Right kidney (tissue), 1 donor: ENCODE data around the gene ZBTB44.
A peak's percentile ranks its signal among the peaks of the same experiment; 100 is the strongest.

ENCODE experiments used
- DNase-seq: peaks from one replicate; pipeline ENCODE4 v3.0.0-alpha.2; 2016

The ZBTB44 gene

DNA sequence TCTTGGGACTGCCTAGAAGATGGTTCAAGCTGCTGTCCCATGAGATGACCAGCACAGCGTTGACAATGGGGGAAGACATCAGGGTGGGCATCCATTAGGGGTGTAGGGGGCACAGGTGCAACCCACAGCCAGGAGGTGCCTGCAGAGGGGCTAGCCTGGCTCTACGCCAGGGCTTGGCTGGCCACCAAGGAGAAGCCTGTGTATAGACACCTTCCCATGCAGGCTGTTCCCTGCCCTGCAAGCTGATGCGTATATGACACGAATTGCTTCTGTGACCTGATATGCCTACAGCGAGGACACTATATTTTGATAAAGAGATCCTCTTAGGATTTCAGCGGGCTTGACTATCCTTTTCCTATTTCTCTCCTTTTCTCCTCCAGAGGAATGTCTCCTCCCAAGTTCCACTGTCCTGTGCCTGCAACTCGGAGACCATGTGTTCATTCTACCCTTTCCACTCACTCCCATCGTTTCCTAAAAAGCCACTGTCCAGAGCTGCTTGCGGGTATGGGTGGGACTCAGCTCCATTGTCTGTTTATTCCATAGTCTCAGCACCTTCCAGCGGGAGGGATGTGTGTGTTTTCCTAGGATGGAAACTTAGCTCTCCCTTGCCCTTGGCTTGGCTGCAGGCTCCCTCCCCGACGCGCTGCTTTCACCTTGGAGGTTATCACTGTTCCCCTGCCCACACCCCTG, 99.0 kb downstream of the ZBTB44 start:
- DNase-seq, result no peak

DNA sequence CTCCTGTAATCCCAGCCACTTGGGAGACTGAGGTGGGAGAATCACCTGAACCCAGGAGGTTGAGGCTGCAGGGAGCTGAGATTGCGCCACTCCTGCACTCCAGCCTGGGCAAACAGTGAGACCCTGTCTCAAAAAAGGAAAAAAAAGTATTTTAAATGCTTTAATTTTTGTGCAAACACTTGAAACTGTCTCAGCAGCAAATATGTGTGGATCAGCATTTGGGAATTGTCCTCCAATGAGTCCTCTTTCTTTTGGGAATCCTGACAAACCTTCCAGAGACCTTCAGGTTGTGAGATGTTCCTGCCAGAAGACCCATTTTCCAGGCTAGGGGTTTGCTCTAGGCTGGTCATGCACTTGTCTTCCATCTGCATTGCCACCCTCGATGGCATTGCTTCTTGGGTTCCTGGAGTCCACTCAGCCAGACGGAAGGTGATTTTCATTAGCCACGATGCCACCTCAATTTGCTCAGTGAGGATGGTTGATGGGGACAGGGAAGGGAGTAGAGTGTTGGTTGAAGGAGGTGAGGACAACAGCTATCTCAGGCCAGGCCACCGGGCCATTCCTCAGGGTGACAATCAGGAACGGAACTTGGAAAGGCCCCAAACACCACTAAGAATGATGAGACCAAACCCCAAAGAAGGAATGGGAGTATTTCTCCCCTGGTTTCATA, 99.7 kb downstream of the ZBTB44 start:
- DNase-seq, result no peak

DNA sequence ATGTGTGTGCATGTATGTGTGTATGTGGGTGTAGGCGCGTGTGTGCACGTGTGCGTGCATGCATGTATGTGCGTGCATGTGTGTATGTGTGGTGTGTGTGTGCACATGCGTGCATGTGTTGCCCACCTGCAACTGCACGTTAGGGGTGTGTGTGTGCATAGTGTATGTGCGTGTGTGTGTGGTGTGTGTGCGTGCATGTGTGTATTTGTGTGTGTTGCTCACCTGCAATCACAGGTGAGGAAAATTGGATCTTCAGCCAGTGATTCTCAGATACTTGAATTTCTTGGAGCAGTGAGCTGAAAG, 100.8 kb downstream of the ZBTB44 start:
- no peak for DNase-seq

DNA sequence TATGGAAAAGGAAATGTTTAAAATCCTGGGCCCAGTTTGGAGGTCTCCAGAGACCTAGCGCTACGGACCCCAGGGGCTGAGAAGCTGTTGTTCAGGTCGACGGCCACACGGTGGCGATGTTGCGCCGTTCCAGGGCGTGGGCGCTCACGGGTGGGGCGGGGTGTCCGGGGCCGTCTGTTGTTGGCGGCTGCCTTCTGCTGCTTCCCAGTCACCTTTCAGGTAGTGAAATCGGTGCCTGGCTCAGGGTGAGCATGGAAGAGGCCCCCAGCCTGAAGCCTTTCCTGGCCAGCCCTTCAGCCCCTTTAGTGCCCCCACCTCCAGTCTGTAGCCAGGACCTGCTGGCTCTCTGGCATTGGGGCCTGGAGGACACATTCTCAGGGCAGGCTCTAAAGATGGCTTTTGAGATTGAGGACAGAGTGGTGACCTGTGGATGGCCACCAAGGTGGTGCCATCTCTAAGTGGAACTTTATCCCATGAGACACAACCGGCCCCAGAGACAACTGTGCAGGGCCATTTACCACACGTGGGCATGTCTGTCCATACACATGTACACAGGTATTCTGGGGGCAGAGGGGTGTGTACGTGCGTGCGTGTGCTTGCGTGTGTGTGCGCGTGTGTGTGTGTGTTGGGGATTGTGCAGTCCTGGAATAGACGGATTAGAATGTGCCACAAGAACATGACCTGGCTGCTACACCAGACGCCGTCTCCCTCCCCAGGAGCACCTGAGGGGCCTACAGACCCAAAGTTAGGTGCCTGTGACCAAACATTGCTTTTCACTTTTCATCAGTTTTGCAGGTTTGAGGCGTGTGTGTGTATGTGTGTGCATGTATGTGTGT, 101.4 kb downstream of the ZBTB44 start:
- DNase-seq, result peak; percentile 68

DNA sequence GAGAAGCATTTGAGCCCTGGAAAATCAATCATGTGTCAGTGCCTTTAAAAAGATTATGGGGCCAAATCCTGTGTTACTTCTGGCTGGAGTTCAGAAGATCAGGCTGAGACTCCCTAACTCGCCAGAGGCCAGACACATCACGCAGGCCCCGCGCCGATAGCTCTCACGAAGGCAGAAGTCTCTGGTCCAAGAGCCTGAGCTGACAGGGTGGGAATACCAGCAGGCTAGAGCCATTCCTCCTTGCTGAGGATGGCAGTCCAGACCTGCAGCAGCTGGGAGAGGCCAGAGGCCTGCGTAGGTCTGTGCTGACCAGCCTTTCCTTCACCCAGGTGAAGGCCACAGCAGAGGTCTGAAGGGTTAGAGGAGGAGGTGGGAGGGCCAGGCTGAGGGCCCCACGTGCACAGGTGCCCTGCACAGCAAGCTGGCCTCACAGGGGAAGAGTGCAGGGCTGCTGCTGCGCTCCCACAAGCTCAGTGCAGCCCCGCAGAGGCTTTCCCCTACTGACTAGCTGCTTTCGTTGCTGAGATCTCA, 102.2 kb downstream of the ZBTB44 start:
- no peak for DNase-seq

DNA sequence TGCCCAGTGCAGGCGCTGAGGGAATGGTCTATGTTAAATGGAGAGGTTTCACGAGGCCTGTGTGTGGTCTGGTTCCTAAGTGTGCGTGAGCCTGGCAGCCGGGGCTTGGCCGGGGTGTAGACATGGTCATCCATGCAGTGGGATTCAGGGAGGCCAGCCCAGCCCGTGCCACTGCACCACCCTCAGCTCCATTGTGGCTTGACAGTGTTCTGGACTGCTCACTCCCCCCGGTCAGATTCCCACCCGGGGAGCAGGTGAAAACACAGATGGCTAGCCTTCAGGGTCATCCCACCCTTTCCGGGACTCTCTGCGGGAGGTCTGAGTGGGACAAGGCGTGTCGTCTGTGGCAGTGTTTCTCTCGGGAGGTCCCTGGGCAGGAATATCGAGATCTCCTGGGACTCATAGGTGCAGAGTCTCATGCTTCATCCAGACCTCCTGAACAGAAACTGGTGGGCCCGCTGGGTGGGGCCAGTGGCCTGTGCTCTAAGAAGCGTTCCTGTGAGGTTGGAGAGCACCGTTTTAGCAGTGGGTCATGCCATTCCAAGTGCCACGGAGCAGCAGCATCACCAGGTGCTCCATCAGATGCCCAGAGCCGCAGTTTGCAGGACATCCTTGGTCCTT, 102.8 kb downstream of the ZBTB44 start:
- DNase-seq, result no peak

DNA sequence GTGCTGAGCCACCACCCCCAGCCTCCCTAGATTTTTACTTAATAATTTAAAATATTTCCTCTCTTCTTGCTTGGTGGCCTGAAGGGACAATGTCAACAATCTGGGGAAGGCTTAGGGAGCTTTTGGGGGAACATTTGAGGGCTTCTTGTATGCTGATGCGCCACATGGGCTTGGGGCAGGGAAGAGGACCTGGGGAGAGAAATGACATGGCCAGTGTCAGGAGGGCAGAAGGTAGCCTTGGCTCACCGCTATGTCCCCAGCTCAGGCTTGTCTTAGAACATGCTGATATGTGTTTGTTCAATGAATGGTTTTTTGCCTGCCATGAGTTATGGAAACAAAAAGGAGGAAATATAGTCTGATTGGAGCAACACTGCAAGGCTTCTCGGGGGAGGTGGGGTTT, 103.6 kb downstream of the ZBTB44 start:
- DNase-seq, result no peak

DNA sequence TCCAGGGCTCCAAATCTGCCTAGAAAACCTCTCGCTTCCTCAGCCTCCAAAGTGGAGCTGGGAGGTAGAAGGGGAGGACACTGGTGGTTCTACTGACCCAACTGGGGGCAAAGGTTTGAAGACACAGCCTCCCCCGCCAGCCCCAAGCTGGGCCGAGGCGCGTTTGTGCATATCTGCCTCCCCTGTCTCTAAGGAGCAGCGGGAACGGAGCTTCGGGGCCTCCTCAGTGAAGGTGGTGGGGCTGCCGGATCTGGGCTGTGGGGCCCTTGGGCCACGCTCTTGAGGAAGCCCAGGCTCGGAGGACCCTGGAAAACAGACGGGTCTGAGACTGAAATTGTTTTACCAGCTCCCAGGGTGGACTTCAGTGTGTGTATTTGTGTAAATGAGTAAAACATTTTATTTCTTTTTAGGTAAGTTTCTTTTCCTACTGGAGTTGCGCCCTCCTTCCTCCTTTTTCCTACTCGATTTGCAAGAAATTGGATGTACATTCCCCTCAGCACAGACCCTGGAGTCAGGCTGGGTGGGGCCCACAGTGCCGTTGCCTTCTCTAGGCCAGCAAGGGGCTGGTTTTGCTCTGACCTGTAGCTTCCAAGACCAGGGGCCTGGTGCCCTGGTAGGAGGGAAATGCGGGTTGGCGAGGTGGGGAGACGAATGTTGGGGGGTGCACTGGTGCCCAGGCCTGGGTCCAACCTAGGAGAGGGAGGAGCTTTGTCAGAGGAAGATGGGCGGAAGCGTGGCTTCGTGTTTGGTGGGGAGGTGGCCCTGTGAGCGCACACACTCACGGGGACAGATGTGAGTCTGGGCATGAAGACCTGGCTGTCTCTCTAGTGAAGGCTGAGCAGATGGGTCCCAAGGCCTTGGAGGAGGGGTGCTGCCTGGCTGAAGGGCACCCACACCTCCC, 104.5 kb downstream of the ZBTB44 start:
- DNase-seq, result no peak

DNA sequence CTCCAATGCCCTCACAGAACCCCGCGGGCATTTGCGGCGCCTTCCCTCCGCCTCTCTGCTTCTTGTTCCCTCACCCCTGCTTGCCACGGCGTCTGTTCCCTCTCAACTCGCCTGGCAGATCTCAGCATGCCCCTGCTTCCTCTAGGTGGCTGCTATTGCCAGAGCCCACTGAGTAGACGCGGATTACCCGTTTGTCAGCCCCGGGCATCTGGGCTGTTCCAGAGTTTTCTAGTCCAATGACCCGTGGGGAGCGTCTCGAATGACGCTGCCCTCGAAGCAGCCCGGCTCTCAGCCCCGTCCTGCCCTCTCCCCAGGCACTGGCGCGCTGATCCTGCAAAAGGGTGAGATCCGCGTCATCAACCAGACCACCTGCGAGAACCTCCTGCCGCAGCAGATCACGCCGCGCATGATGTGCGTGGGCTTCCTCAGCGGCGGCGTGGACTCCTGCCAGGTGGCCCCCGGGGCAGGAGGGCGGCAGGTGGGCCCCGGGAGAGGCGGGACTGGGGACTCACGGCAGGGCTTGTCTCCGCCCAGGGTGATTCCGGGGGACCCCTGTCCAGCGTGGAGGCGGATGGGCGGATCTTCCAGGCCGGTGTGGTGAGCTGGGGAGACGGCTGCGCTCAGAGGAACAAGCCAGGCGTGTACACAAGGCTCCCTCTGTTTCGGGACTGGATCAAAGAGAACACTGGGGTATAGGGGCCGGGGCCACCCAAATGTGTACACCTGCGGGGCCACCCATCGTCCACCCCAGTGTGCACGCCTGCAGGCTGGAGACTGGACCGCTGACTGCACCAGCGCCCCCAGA, 105.4 kb downstream of the ZBTB44 start:
- DNase-seq, result peak; percentile 57

DNA sequence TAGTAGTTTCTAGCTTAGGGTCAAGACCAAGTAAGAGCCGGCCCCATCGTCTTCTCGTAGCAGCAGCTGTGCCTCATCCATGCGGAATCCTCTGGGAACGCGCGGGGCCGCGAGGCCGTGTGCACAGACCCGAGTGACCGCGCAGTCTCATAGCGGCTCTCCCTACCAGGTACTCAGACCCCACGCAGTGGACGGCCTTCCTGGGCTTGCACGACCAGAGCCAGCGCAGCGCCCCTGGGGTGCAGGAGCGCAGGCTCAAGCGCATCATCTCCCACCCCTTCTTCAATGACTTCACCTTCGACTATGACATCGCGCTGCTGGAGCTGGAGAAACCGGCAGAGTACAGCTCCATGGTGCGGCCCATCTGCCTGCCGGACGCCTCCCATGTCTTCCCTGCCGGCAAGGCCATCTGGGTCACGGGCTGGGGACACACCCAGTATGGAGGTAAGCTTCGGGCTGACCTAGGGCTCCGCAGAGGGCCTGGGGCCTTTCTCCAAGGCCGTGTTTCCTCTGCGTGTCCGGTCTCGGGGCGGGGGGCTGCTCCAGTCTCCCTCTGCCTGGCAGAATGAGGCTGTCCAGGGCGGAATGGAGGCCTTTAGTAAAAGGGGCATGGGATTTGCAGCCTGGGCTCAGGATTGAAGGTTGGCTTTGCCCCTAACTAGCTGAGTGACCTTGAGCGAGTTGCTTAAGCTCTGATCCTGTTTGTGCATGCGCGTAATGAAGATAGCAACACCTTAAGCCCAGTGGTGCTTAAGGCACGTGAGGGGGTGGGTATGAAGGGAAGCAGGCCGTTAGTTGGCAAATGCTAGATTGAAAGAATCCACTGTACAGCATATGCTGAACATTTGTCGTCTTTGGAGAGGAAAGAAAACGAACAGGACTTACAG, 106.2 kb downstream of the ZBTB44 start:
- DNase-seq, result no peak

DNA sequence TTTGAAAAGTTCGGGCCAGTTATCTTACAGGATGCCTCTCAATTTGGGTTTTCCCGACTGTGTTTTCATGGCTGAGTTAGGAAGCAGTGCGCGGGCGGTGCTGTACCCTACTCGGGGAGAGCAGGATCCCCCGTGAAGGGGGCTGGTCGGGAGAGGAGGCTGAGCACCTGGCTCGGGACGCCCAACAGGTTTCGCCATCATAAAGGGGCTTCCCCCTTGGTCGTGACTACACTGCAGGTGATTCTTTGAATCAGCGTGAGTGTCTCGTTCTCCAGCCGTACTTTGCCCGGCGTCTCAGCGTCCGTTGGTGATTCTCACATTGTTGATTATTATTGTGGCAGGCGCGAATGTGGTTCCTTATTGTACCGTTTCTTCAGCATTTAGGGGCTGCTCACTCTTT, 108.6 kb downstream of the ZBTB44 start:
- no peak for DNase-seq

DNA sequence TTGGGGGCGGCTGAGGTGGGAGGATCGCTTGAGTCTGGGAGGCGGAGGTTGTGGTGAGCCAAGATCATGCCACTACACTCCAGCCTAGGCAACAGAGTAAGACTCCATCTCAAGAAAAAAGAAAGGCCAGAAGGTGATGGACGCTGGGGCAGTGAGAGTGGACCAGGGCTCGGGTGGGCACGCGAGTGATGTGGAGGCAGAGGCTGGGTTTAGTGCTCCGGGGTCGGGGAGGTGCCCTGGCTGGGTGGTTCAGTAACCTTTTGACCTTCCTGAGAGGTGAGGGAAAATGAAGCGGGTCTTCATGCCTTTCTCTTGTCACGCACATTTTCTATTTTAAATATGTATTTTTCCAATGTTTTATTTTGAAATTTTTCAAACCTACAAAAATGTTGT, 110.0 kb downstream of the ZBTB44 start:
- no peak for DNase-seq

DNA sequence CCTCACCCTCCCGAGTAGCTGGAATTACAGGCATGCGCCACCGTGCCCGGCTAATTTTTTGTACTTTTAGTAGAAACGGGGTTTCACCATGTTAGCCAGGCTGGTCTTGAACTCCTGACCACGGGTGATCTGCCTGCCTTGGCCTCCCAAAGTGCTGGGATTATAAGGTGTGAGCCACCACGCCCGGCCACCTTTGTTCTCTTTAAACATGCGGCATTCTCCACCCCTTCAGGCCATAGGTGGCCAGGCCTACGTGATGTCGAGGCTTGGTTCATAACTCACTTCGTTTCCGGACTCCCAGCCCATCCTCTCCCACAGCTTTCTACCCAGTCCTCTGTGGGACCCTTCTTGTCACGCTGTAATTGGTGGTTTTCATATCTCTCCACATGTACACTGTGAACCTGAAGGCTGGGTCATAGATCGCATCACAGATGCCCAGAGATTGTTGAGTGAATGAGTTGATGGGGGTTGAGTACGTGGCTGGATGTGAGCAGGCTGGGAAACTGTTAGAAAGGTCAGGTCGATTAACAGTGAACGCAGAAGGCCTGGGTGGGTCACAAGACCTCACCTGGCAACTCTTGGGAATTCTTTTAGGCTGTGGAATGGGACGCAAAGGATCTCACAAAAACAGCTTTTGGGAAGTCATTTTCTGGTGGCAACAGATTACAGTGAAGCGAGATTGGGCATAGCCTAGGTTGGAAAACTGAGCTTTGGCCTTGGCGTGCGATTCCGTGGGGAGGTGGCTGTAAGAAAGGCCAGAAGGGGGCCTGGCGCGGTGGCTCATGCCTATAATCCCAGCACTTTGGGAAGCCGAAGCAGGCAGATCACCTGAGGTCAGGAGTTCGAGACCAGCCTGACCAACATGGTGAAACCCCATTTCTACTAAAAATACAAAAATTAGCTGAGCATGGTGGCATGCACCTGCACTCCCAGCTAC, 110.7 kb downstream of the ZBTB44 start:
- no peak for DNase-seq

DNA sequence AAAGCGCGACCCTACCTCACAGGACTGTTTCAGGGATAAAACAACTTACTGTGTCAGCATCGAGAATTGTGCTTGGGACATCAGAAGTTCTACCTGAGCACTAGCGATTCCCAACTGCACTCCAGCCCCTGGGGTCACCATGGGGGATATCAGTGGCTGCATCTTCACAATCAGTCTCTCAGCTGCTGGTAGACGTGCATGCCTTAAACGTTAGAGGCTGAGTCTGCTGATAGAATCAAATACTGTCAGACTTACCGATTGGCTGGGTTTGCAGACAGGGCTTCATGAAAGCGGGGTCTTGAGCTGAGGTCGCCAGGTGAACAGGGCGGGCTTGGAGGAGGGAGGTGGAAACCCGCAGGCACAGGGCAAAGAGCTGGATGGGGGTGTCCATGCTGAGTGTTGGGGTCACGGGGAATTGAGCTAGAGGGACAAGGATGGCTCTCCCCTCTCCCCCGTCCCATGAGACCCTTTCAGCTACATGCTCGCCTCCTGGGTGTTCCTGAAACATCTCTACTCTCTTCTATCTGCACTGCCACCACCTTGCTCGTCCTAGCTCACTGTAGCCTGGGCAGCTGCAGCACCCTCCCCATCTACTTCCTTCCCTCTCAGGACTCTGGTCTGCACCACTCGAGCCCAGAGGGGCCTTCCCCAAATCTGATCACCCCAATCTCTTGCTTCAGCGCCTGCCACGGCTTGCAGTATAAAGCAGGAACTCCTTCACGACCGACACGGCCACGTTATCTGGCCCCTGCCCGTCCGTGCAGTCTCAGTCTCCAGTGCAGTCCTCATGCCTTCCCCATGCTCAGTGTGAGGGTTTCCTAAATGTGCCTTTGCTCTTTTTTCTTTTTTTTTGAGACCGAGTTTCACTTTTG, 111.7 kb downstream of the ZBTB44 start:
- no peak for DNase-seq

DNA sequence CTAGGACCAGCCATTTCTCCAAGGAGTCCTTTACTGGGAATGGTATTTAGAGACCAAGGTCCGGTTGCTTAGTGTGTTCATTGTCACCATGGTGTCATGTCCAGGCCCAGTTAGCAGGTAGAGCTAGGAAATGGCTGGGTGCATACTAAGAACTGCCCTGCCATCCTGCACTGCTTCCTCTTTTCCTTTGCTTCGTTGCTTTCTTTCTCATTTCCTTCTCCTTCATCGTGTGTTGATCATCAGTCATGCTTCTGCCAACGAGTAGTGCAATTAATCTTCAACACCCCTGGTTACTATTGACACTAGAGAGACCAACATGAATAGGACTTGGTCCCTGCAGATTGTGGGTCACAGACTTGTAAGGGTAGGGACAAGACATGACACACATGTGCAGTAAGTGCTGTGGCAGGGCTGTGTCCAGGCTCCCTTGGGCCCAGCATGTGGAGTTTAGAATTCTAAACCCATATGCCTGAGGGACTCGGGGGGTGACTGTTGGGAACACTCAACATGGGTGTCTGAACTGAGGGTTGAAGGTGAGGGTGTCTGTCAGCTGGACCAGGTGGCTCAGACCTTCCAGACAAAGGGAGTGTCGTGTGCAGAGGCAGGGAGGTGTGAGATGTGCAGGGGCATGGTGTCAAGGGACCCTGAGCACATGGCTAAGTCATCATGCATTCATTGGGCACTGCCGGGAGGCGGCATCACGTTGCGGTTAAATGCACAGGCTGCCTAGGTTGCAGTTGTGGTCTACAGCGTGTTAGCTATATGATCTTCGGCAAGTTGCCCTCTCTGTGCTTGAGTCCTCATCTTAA, 112.5 kb downstream of the ZBTB44 start:
- no peak for DNase-seq

DNA sequence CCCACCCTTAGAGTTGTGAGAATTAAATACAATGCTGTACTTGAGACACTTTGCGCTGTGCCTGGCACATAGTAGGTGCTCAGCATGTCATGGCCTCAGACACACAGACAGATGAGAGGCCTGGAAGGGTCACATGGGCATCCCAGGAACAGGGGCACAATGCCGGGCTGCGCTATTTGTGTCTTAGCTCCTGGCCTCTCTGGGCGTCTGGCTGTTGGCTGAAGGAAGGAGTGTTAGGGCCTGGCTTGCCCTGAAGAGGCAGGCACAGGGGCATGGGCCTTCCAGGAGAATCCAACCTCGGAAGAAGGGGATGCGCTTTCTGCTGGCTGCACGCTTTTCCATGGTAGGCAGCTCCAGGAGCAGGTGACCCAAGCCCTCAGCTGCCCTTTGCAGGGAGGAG, 113.7 kb downstream of the ZBTB44 start:
- DNase-seq, result no peak

DNA sequence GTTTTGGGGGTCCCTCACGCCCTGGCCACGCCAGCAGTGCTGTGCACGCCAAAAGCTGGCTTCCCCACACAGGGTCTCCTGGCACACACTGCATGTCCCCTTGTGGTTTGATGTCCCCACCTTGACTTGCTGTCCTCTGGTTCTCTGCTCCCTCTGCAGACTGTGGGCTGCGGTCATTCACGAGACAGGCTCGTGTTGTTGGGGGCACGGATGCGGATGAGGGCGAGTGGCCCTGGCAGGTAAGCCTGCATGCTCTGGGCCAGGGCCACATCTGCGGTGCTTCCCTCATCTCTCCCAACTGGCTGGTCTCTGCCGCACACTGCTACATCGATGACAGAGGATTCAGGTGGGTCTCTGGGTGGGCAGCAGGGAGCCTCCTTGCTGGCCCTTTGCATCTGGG, 114.9 kb downstream of the ZBTB44 start:
- no peak for DNase-seq
